IPS-15b (cell line): ENCODE results near the gene SNAI1.

Source experiments
- H3K27me3 ChIP-seq: one replicate; pipeline ENCODE4 v1.6.1; 2013; ENCODE audit warnings: low read length; ENCODE audit not compliant: control insufficient read depth, insufficient read depth
- H3K36me3 ChIP-seq: one replicate; pipeline ENCODE4 v1.6.1; 2013; ENCODE audit warnings: low read length; ENCODE audit not compliant: control insufficient read depth, insufficient read depth
- H3K4me1 ChIP-seq: one replicate; pipeline ENCODE4 v1.6.1; 2013; ENCODE audit warnings: mild to moderate bottlenecking, low read length; ENCODE audit not compliant: control insufficient read depth, insufficient read depth
- H3K4me3 ChIP-seq: one replicate; pipeline ENCODE4 v1.5.1; 2013; ENCODE audit warnings: low read depth, low read length
- H3K9ac ChIP-seq: one replicate; pipeline ENCODE4 v1.6.1; 2013; ENCODE audit warnings: low read depth, mild to moderate bottlenecking, low read length
- H3K9me3 ChIP-seq: one replicate; pipeline ENCODE4 v1.6.1; 2013; ENCODE audit warnings: mild to moderate bottlenecking, low read length; ENCODE audit not compliant: control insufficient read depth, insufficient read depth

Gene SNAI1

GRCh38 chr20:50020288-50020687, 37.5 kb downstream of the SNAI1 start:
- Histone ChIP-seq H3K9ac (no peak overlapping the region), H3K9me3 (no peaks in the 10 kb centered on the region), H3K27me3 (peaks cover 8% of the 10 kb centered on the region), H3K4me1 (peaks cover 3% of the 10 kb centered on the region), H3K36me3 (no peaks in the 10 kb centered on the region), H3K4me3 (no peak overlapping the region)

DNA sequence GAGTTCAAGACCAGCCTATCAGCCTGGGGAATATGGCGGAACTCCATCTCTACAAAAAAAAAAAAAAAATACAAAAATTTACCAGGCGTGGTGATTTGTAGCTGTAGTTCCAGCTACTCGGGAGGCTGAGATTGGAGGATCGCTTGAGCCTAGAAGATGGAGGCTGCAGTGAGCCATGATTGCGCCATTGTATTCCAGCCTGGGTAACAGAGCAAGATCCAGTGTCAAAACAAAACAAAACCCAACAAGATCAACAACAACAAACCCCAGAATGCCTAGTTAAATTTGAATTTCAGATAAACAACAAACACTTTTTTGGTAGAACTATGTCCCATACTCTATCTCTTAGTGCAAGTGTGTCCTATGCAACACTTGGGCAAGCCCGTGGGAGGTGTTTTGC, 39.9 kb downstream of the SNAI1 start:
- Histone ChIP-seq H3K27me3 (no peaks in the 10 kb centered on the region), H3K9ac (no peak overlapping the region), H3K4me3 (no peak overlapping the region), H3K9me3 (no peaks in the 10 kb centered on the region), H3K36me3 (no peaks in the 10 kb centered on the region), H3K4me1 (no peaks in the 10 kb centered on the region)

- H3K4me3 ChIP-seq, result no peak overlapping the region
- H3K27me3 ChIP-seq, result no peaks in the 10 kb centered on the region
- H3K36me3 ChIP-seq, result no peaks in the 10 kb centered on the region
- no peaks in the 10 kb centered on the region for H3K4me1 ChIP-seq
- no peaks in the 10 kb centered on the region for H3K9me3 ChIP-seq
- no peak overlapping the region for H3K9ac ChIP-seq
These were observed 40.5 kb downstream of the SNAI1 start for GRCh38 chr20:50023116-50023805.

DNA sequence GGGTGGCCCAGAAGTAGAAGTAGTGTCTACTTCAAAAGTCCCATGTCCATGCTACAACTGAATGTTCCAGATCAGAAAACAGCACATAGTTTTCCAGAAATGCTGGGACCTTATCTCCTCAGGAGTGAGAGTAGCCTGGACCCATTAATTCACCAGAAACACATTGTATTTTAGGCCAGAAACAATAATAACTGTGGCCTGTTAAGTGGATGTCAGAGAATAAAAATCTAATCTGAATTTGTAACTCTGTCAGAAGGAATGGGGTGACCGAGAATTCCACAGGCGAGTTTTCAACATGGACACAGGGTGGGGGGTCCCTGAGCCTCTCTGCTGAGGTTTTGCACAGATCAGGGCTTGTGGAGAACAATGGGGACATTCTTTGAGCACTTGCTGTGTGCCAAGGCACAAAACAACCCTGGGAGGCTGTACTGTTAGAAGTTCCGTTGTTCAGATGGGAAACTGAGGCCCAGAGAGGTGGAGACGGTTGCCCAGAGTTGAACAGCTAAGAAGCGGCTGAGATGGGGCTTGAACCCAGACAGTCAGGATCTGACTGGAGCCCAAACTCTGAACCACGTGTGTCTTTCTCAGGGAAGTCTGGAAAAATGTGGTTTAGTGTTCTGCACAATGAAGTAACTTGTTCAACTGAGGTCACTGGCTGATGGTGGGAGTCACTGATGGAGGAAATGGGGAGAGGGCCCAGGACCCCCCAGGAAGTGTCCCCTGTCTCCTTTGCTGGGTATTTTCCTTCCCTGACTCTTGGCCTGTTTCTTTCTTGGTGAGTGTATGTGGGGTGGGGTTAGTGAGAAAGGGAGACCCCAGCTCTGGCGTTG, 44.2 kb downstream of the SNAI1 start:
- Histone ChIP-seq H3K36me3 (peaks cover 2% of the 10 kb centered on the region), H3K9ac (no peak overlapping the region), H3K27me3 (no peaks in the 10 kb centered on the region), H3K9me3 (no peaks in the 10 kb centered on the region), H3K4me1 (no peaks in the 10 kb centered on the region), H3K4me3 (no peak overlapping the region)

- Histone ChIP-seq H3K9me3 (no peaks in the 10 kb centered on the region), H3K4me1 (no peaks in the 10 kb centered on the region), H3K4me3 (no peak overlapping the region), H3K9ac (no peak overlapping the region), H3K27me3 (no peaks in the 10 kb centered on the region), H3K36me3 (peaks cover 3% of the 10 kb centered on the region)
These were observed 44.9 kb downstream of the SNAI1 start for GRCh38 chr20:50027611-50028105.

DNA sequence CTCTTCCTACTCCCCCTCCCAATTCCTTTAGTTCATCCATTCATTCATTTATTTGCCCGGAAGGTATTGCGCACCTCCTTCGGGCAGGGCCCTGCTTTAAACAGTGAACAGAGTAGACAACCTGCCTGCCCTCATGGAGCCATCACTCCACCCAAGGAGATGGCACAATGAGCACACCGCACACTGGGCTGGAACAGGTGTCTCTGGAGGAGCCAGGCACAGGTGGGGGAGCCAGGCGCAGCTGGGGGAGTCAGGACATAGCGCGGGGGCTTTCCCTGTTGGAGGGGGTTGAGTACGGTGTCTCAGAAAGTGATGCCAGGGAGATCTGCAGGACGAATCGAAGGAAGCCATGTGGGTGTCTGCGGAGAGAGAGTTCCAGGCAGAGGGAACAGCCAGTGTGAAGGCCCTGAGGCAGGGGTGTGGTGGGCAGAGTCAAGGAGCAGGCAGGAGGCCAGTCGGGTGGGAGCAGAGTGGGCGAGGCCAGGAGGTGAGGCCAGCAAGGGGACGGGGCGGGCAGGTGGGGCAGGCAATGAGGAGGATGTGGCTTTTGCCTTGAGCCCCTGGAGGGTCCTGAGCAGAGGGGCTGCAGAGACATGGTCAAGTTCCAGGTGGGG, 46.4 kb downstream of the SNAI1 start:
- Histone ChIP-seq H3K36me3 (peaks cover 3% of the 10 kb centered on the region), H3K9me3 (no peaks in the 10 kb centered on the region), H3K4me1 (no peaks in the 10 kb centered on the region), H3K27me3 (no peaks in the 10 kb centered on the region), H3K4me3 (no peak overlapping the region), H3K9ac (no peak overlapping the region)

GRCh38 chr20:50029697-50030461, 47.1 kb downstream of the SNAI1 start:
- no peak overlapping the region for H3K9ac ChIP-seq

GRCh38 chr20:50032955-50033666, 50.3 kb downstream of the SNAI1 start:
- Histone ChIP-seq H3K9me3 (no peaks in the 10 kb centered on the region), H3K4me3 (no peak overlapping the region), H3K9ac (no peak overlapping the region), H3K27me3 (no peaks in the 10 kb centered on the region), H3K4me1 (no peaks in the 10 kb centered on the region), H3K36me3 (peaks cover 3% of the 10 kb centered on the region)

More at GRCh38 chr20:50029697-50030461, 47.1 kb downstream of the SNAI1 start:
- H3K4me1 ChIP-seq, result no peaks in the 10 kb centered on the region
- no peaks in the 10 kb centered on the region for H3K9me3 ChIP-seq
- peaks cover 3% of the 10 kb centered on the region for H3K36me3 ChIP-seq
- no peaks in the 10 kb centered on the region for H3K27me3 ChIP-seq
- H3K4me3 ChIP-seq, result no peak overlapping the region

GRCh38 chr20:50034567-50035180, 51.9 kb downstream of the SNAI1 start:
- H3K4me1 ChIP-seq, result no peaks in the 10 kb centered on the region
- H3K9me3 ChIP-seq, result no peaks in the 10 kb centered on the region
- H3K9ac ChIP-seq, result no peak overlapping the region
- H3K36me3 ChIP-seq, result peaks cover 3% of the 10 kb centered on the region
- no peaks in the 10 kb centered on the region for H3K27me3 ChIP-seq
- no peak overlapping the region for H3K4me3 ChIP-seq

- no peak overlapping the region for H3K4me3 ChIP-seq
- no peak overlapping the region for H3K9ac ChIP-seq
- no peaks in the 10 kb centered on the region for H3K27me3 ChIP-seq
- peaks cover 3% of the 10 kb centered on the region for H3K36me3 ChIP-seq
- no peaks in the 10 kb centered on the region for H3K4me1 ChIP-seq
- H3K9me3 ChIP-seq, result no peaks in the 10 kb centered on the region
These were observed 53.9 kb downstream of the SNAI1 start for GRCh38 chr20:50036703-50037102.
